Naive thymus-derived CD8-positive, alpha-beta T cell (primary cell): ENCODE data around the gene THPO. TPM values are rescaled to one million over a fixed set of nuclear protein-coding genes. Genes with fewer than 3 reads are reported as not detected.

Experiments used
- ATAC-seq, 2 donors: fragments of 150-1000 bp; cut with Tn5 transposase in 1 of 2; sonication (Bioruptor Pico), chemical (Tn5 transposase) in 1 of 2; 1 replicate in 1 of 2; 2 replicates in 1 of 2; pipeline ENCODE4 v1.10.0; 2021; ENCODE audit warnings: mild to moderate bottlenecking in 2 of 2, moderate library complexity in 2 of 2
- POLR2A ChIA-PET: fragments of 350-600 bp; sonication (Branson Sonifier 250); formaldehyde crosslinking; loops from one replicate; lab custom pipeline; 2021; ENCODE audit warnings: antibody characterized with exemption; lab: Charles Lee
- DNase-seq, 10 donors: peaks; one replicate each; pipeline versions ENCODE4 v3.0.0 to v3.0.0-alpha.2; 2020 to 2022
- H3K27ac Mint-ChIP-seq, 10 donors: one replicate each; pipeline ENCODE4 v1.8.0; 2020 to 2022; ENCODE audit warnings: mild to moderate bottlenecking in 10 of 10, mixed read lengths in 10 of 10, moderate library complexity in 4 of 10, inconsistent platforms in 1 of 10
- H3K27me3 Mint-ChIP-seq, 5 donors: one replicate each; pipeline ENCODE4 v1.8.0; 2021 to 2022; ENCODE audit warnings: mixed read lengths in 5 of 5
- H3K36me3 Mint-ChIP-seq, 3 donors: one replicate each; pipeline ENCODE4 v1.8.0; 2020 to 2022; ENCODE audit warnings: mixed read lengths in 3 of 3, mild to moderate bottlenecking in 2 of 3, inconsistent platforms in 1 of 3
- H3K4me1 Mint-ChIP-seq, 4 donors: one replicate each; pipeline ENCODE4 v1.8.0; 2021 to 2022; ENCODE audit warnings: mixed read lengths in 4 of 4
- H3K4me3 Mint-ChIP-seq, 10 donors: one replicate each; pipeline ENCODE4 v1.8.0; 2020 to 2022; ENCODE audit warnings: mild to moderate bottlenecking in 10 of 10, mixed read lengths in 10 of 10, moderate library complexity in 6 of 10, inconsistent platforms in 1 of 10
- H3K9me3 Mint-ChIP-seq, 9 donors: one replicate each; pipeline ENCODE4 v1.8.0; 2020 to 2022; ENCODE audit warnings: mixed read lengths in 9 of 9, mild to moderate bottlenecking in 3 of 9, inconsistent platforms in 1 of 9, moderate library complexity in 1 of 9
- polyA plus RNA-seq, 3 donors: library from polyadenylated mRNA; unstranded; fragments of 300-500 nt; fragmentation: Illumina TruSeq; gene quantifications; one replicate each; pipeline ENCODE4 v1.2.3, GENCODE V29; 2021
- total RNA-seq, 8 experiments: library from RNA in 2 of 8; stranded (reverse) in 2 of 8; gene quantifications; one replicate each; pipeline ENCODE4 v1.2.3 and lab custom pipeline; 2021 to 2026

The THPO gene
- total and polyA plus RNA-seq, 5 experiments from 2014 or later, result not detected

- Mint-ChIP-seq H3K27me3 (no peaks in the 10 kb centered on the region), H3K4me3 (peak overlapping the region in 1 of 10 donors; percentile 3), H3K36me3 (peaks cover 0 to 66% (median 13%) of the 10 kb centered on the region in 3 donors), H3K9me3 (no peaks in the 10 kb centered on the region), H3K4me1 (peaks cover 26 to 41% (median 38%) of the 10 kb centered on the region in 4 donors), H3K27ac (peak overlapping the region; percentile 89 to 99 (median 97))
- ATAC-seq (no peak), DNase-seq (no peak)
- POLR2A ChIA-PET, result no interaction called here
Observed at GRCh38 chr3:184333190-184333589, 44.8 kb downstream of the THPO start.

GRCh38 chr3:184332370-184333090, 45.5 kb downstream of the THPO start:
- Mint-ChIP-seq H3K4me1 (peaks cover 20 to 34% (median 31%) of the 10 kb centered on the region in 4 donors), H3K27me3 (no peaks in the 10 kb centered on the region), H3K9me3 (no peaks in the 10 kb centered on the region), H3K4me3 (peak overlapping the region in 2 of 10 donors; percentile 22 to 70), H3K27ac (peak overlapping the region; percentile 89 to 99 (median 97)), H3K36me3 (peaks cover 0 to 72% (median 13%) of the 10 kb centered on the region in 3 donors)
- DNase-seq, result no peak
- POLR2A ChIA-PET, result no interaction called here
- ATAC-seq, result no peak

GRCh38 chr3:184328516-184328915, 49.5 kb downstream of the THPO start:
- ATAC-seq (no peak), DNase-seq (no peak)
- Mint-ChIP-seq H3K27me3 (no peaks in the 10 kb centered on the region), H3K4me1 (peaks cover 1 to 14% (median 3%) of the 10 kb centered on the region in 4 donors), H3K9me3 (no peaks in the 10 kb centered on the region), H3K4me3 (no peak overlapping the region), H3K36me3 (peaks cover 4 to 98% (median 41%) of the 10 kb centered on the region in 3 donors), H3K27ac (peak overlapping the region in 5 of 10 donors; percentile 24 to 69 (median 37))
- POLR2A ChIA-PET, result no interaction called here

GRCh38 chr3:184327171-184327570, 50.8 kb downstream of the THPO start:
- no peaks in the 10 kb centered on the region for H3K27me3 Mint-ChIP-seq
- H3K27ac Mint-ChIP-seq, result peak overlapping the region in 5 of 10 donors; percentile 24 to 80 (median 33)
- POLR2A ChIA-PET, result interaction anchor here (0.9 kb wide), 1 partner anchor 11 kb away, joined by 4 read pairs; no protein-coding TSS in a partner anchor
- H3K4me3 Mint-ChIP-seq, result no peak overlapping the region
- no peaks in the 10 kb centered on the region for H3K9me3 Mint-ChIP-seq
- H3K36me3 Mint-ChIP-seq, result peaks cover 4 to 98% (median 39%) of the 10 kb centered on the region in 3 donors
- ATAC-seq, result no peak
- peaks cover 0 to 11% (median 0%) of the 10 kb centered on the region in 4 donors for H3K4me1 Mint-ChIP-seq
- no peak for DNase-seq

- no peak overlapping the region for H3K4me3 Mint-ChIP-seq
- H3K27ac Mint-ChIP-seq, result peak overlapping the region in 3 of 10 donors; percentile 1 to 88 (median 27)
- no peaks in the 10 kb centered on the region for H3K9me3 Mint-ChIP-seq
- H3K27me3 Mint-ChIP-seq, result no peaks in the 10 kb centered on the region
- peaks cover 0 to 10% (median 0%) of the 10 kb centered on the region in 4 donors for H3K4me1 Mint-ChIP-seq
- POLR2A ChIA-PET, result interaction anchor here (0.7 kb wide), 1 partner anchor 628 kb away, joined by 3 read pairs; no protein-coding TSS in a partner anchor
- no peak for DNase-seq
- ATAC-seq, result no peak
- peaks cover 4 to 98% (median 42%) of the 10 kb centered on the region in 3 donors for H3K36me3 Mint-ChIP-seq
Observed at GRCh38 chr3:184325715-184326369, 52.2 kb downstream of the THPO start.

- H3K4me3 Mint-ChIP-seq, result no peak overlapping the region
- DNase-seq (no peak), ATAC-seq (no peak)
- H3K4me1 Mint-ChIP-seq, result peaks cover 0 to 10% (median 3%) of the 10 kb centered on the region in 4 donors
- POLR2A ChIA-PET, result no interaction called here
- H3K36me3 Mint-ChIP-seq, result peaks cover 4 to 100% (median 42%) of the 10 kb centered on the region in 3 donors
- no peaks in the 10 kb centered on the region for H3K9me3 Mint-ChIP-seq
- H3K27ac Mint-ChIP-seq, result peak overlapping the region in 5 of 10 donors; percentile 1 to 88 (median 26)
- no peaks in the 10 kb centered on the region for H3K27me3 Mint-ChIP-seq
Observed at GRCh38 chr3:184325269-184325668, 52.7 kb downstream of the THPO start.

- Mint-ChIP-seq H3K36me3 (peaks cover 4 to 97% (median 38%) of the 10 kb centered on the region in 3 donors), H3K9me3 (no peaks in the 10 kb centered on the region), H3K27me3 (no peaks in the 10 kb centered on the region), H3K4me3 (no peak overlapping the region), H3K27ac (peak overlapping the region in 1 of 10 donors; percentile 22), H3K4me1 (peaks cover 9 to 12% (median 10%) of the 10 kb centered on the region in 4 donors)
- DNase-seq (no peak), ATAC-seq (no peak)
- POLR2A ChIA-PET, result interaction anchor here (1.5 kb wide), 1 partner anchor 8 kb away, joined by 3 read pairs; no protein-coding TSS in a partner anchor
Observed at GRCh38 chr3:184323696-184324095, 54.3 kb downstream of the THPO start.

- Mint-ChIP-seq H3K9me3 (no peaks in the 10 kb centered on the region), H3K4me1 (peaks cover 9 to 14% (median 13%) of the 10 kb centered on the region in 4 donors), H3K36me3 (peaks cover 4 to 94% (median 33%) of the 10 kb centered on the region in 3 donors), H3K27ac (peak overlapping the region in 3 of 10 donors; percentile 20 to 76 (median 31)), H3K27me3 (no peaks in the 10 kb centered on the region), H3K4me3 (no peak overlapping the region)
- no peak for DNase-seq
- no peak for ATAC-seq
- POLR2A ChIA-PET, result interaction anchor here (1.5 kb wide), 1 partner anchor 8 kb away, joined by 3 read pairs; no protein-coding TSS in a partner anchor
Observed at GRCh38 chr3:184322731-184323487, 55.1 kb downstream of the THPO start.

Other genes starting within 250 kb of the THPO start
- gene EIF2B5, start 242.8 kb downstream of the THPO start, total RNA-seq, result 10 to 100 TPM; 87.2 to 93.5 TPM
- gene EIF2B5, start 242.8 kb downstream of the THPO start, polyA plus RNA-seq, result 10 to 100 TPM; 45.8 to 66.6 (median 54.5) TPM
- 10 to 100 TPM; 44.2 to 50.4 TPM for gene DVL3, start 222.8 kb downstream of the THPO start, total RNA-seq
- gene DVL3, start 222.8 kb downstream of the THPO start, polyA plus RNA-seq, result 10 to 100 TPM in 1 of 3 donors, 1 to 10 TPM in 2; 3.0 to 10.8 (median 9.1) TPM
- gene AP2M1, start 203.4 kb downstream of the THPO start, total RNA-seq, result 100 to 1,000 TPM; 181 to 193 TPM
- gene AP2M1, start 203.4 kb downstream of the THPO start, polyA plus RNA-seq, result 100 to 1,000 TPM; 210 to 271 (median 234) TPM
- gene ABCF3, start 192.0 kb downstream of the THPO start, total RNA-seq, result 100 to 1,000 TPM; 126 to 128 TPM
- 10 to 100 TPM; 35.2 to 56.3 (median 37.6) TPM for gene ABCF3, start 192.0 kb downstream of the THPO start, polyA plus RNA-seq
- gene VWA5B2, start 148.6 kb downstream of the THPO start, total RNA-seq, result under 1 TPM in 1 of 2 experiments, not detected in 1; 0.41 TPM
- gene VWA5B2, start 148.6 kb downstream of the THPO start, polyA plus RNA-seq, result under 1 TPM in 2 of 3 donors, not detected in 1; 0.12 to 0.23 TPM
- gene ALG3, start 129.2 kb downstream of the THPO start, total RNA-seq, result 10 to 100 TPM; 37.7 to 45.3 TPM
- gene ALG3, start 129.2 kb downstream of the THPO start, polyA plus RNA-seq, result 10 to 100 TPM; 47.6 to 68.6 (median 49.8) TPM
- 1 to 10 TPM; 1.4 to 1.8 TPM for gene EEF1AKMT4, start 128.5 kb downstream of the THPO start, total RNA-seq
- gene EEF1AKMT4, start 128.5 kb downstream of the THPO start, polyA plus RNA-seq, result 1 to 10 TPM; 3.4 to 4.0 (median 3.5) TPM
- not detected for gene CAMK2N2, start 116.7 kb downstream of the THPO start, total RNA-seq
- not detected for gene CAMK2N2, start 116.7 kb downstream of the THPO start, polyA plus RNA-seq
- not detected for gene ECE2, start 102.2 kb downstream of the THPO start, total RNA-seq
- not detected for gene ECE2, start 102.2 kb downstream of the THPO start, polyA plus RNA-seq
- gene PSMD2, start 79.0 kb downstream of the THPO start, total RNA-seq, result 100 to 1,000 TPM; 135 to 150 TPM
- gene PSMD2, start 79.0 kb downstream of the THPO start, polyA plus RNA-seq, result 100 to 1,000 TPM; 167 to 183 (median 178) TPM
- 100 to 1,000 TPM; 220 to 229 TPM for gene EIF4G1, start 63.6 kb downstream of the THPO start, total RNA-seq
- 10 to 100 TPM; 13.6 to 44.6 (median 21.1) TPM for gene EIF4G1, start 63.6 kb downstream of the THPO start, polyA plus RNA-seq
- gene FAM131A, start 40.6 kb downstream of the THPO start, total RNA-seq, result 1 to 10 TPM; 7.7 to 9.0 TPM
- gene FAM131A, start 40.6 kb downstream of the THPO start, polyA plus RNA-seq, result 1 to 10 TPM in 2 of 3 donors, under 1 TPM in 1; 0.98 to 1.8 (median 1.0) TPM
- gene CLCN2, start 16.6 kb downstream of the THPO start, total RNA-seq, result 1 to 10 TPM; 5.2 to 6.3 TPM
- gene CLCN2, start 16.6 kb downstream of the THPO start, polyA plus RNA-seq, result 1 to 10 TPM in 1 of 3 donors, under 1 TPM in 2; 0.12 to 1.1 (median 0.28) TPM
- 10 to 100 TPM; 58.2 to 60.9 TPM for gene POLR2H, start 16.5 kb downstream of the THPO start, total RNA-seq
- 10 to 100 TPM; 58.0 to 81.6 (median 68.0) TPM for gene POLR2H, start 16.5 kb downstream of the THPO start, polyA plus RNA-seq
- not detected for gene CHRD, start 1.8 kb upstream of the THPO start, total RNA-seq
- not detected for gene CHRD, start 1.8 kb upstream of the THPO start, polyA plus RNA-seq
- gene EPHB3, start 183.6 kb upstream of the THPO start, total RNA-seq, result not detected
- gene EPHB3, start 183.6 kb upstream of the THPO start, polyA plus RNA-seq, result under 1 TPM; 0.23 to 0.59 (median 0.55) TPM